ENCODE measurements around the gene ATP13A5.

The ATP13A5 gene

DNA sequence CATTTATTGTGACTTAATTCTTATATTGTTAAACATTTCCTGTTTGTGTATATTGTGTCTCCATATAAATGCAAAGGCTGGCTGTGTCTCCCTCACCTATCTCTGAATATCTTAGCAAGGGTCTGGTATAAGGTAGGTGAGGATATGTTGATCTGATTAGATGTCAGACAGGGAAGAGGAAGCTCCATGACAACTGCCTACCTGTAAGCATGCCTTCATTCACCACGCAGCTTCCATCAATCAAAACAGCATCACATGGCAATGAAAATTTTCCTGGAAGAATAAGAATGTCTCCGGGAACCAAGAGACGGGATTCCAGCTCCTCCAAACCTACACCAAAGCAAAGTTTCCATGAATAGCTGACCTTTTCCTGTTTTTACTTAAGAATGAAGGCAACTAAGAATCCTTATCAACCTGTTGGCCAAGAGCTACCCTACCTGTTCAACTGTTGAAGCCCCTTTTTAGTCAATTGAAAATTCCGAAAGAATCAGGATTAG is 34.8 kb downstream of the ATP13A5 start:
- TF ChIP-seq, protein P1, sequence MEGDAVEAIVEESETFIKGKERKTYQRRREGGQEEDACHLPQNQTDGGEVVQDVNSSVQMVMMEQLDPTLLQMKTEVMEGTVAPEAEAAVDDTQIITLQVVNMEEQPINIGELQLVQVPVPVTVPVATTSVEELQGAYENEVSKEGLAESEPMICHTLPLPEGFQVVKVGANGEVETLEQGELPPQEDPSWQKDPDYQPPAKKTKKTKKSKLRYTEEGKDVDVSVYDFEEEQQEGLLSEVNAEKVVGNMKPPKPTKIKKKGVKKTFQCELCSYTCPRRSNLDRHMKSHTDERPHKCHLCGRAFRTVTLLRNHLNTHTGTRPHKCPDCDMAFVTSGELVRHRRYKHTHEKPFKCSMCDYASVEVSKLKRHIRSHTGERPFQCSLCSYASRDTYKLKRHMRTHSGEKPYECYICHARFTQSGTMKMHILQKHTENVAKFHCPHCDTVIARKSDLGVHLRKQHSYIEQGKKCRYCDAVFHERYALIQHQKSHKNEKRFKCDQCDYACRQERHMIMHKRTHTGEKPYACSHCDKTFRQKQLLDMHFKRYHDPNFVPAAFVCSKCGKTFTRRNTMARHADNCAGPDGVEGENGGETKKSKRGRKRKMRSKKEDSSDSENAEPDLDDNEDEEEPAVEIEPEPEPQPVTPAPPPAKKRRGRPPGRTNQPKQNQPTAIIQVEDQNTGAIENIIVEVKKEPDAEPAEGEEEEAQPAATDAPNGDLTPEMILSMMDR (IDR thresholded peaks at IDR 0.05; ENCODE audit: low read depth, low read length) = no peak
- in situ Hi-C loops (cut with HindIII; ENCODE audit: low sequenced_read_pairs) = no loop called here
- DNase-seq (ENCODE audit: low read depth, low spot score) = no peak
- no peak overlapping the region for H3K4me3 ChIP-seq (ENCODE audit: low read depth, low read length)

DNA sequence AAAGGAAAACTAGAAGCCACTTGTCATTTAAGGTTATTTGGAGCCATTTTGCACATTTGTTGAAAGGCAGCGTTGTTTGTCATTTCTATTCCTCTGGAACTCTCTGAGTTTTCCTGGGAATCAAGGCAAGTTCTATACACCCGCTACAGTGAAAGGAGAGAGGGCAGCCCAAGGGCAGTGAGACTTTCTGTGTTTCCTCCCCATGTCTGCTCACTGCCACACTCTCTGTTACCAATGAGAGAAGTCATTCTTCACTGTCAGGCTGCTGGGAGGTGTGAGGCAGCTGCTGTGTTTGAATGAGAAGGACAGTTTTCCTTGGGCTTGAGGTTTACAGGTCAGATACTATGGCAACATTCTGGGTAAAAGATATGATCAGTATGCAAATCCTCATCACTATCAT is 36.0 kb downstream of the ATP13A5 start:
- in situ Hi-C loops (cut with HindIII; ENCODE audit: low sequenced_read_pairs) = no loop called here
- H3K4me3 ChIP-seq (ENCODE audit: low read depth, low read length) = no peak overlapping the region
- TF ChIP-seq, protein P1 (IDR thresholded peaks at IDR 0.05; ENCODE audit: low read depth, low read length) = no peak
- DNase-seq (ENCODE audit: low read depth, low spot score) = no peak

DNA sequence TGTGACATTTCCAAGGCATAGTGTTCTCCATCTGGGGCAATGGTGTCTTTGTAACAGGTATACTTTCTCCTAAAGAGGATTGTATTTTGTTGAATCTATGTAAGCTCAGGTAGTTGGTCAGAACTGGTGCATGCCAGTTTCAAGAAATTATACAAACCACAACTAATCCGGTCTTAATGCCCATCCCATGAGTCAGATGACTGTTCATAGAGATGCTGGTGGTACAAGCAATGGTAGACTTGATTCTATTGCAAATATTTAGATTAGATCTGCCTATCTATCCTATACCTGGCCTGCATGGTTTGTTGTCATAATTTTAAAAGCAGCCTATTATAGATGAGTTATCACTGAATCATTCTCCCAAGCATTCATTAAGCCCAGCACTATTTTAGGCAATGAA is 43.5 kb downstream of the ATP13A5 start:
- TF ChIP-seq, protein P1 (IDR thresholded peaks at IDR 0.05; ENCODE audit: low read depth, low read length) = no peak
- no peak overlapping the region for H3K4me3 ChIP-seq (ENCODE audit: low read depth, low read length)
- in situ Hi-C loops (cut with HindIII; ENCODE audit: low sequenced_read_pairs) = no loop called here
- no peak for DNase-seq (ENCODE audit: low read depth, low spot score)

DNA sequence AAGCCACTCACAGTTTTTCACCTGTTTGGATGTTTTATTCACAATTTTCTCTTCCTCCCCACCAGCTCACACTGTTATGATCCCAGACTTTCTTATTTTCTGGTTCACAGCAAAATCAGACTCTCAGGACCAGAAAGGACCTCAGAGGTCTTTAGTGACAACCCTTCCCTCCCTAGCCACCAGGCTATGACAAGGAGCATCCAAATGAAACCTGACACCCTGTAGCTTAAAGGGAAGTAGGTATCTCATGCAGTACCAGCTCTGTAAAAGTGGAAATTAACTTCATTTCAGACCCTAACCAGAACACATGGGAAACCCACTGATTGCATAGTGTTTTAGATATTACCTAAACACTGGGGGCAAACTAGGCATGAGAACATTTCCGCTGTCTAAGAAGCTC is 45.3 kb downstream of the ATP13A5 start:
- DNase-seq (ENCODE audit: low read depth, low spot score) = no peak
- H3K4me3 ChIP-seq (ENCODE audit: low read depth, low read length) = no peak overlapping the region
- TF ChIP-seq, protein P1 (IDR thresholded peaks at IDR 0.05; ENCODE audit: low read depth, low read length) = no peak
- in situ Hi-C loops (cut with HindIII; ENCODE audit: low sequenced_read_pairs) = no loop called here

DNA sequence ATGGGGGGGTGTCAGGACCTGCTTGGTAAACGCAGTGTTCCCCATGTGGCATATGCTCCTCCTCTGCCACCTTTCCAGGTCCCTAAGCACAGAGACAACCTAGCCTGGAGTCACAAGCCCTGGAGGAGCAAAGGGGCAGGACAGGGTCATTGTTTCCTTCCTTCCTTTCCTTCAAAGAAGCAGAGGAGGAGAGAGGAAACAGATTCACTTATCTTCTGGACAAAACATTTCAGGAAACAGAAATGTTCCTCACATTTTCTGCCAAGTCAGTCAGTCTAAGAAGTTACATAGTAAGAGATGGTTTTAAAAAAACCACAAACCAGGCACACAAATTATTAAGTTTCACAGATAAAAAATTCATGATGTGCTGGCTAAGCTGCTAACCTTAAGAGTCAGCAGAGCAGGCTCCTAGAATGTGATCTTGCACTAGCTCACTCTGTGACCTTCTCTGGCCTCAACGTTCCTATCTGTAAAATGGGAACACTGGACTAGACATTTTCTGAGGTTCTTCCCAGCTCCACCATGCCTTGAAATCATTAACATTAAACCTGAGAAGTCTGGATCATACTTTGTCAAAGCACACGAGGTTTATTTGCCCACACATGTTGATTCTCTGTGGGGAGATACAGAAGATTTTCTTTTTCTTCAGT is 47.9 kb downstream of the ATP13A5 start:
- no peak for DNase-seq (ENCODE audit: low read depth, low spot score)
- in situ Hi-C loops (cut with HindIII; ENCODE audit: low sequenced_read_pairs) = no loop called here
- no peak overlapping the region for H3K4me3 ChIP-seq (ENCODE audit: low read depth, low read length)
- TF ChIP-seq, protein P1 (IDR thresholded peaks at IDR 0.05; ENCODE audit: low read depth, low read length) = no peak

DNA sequence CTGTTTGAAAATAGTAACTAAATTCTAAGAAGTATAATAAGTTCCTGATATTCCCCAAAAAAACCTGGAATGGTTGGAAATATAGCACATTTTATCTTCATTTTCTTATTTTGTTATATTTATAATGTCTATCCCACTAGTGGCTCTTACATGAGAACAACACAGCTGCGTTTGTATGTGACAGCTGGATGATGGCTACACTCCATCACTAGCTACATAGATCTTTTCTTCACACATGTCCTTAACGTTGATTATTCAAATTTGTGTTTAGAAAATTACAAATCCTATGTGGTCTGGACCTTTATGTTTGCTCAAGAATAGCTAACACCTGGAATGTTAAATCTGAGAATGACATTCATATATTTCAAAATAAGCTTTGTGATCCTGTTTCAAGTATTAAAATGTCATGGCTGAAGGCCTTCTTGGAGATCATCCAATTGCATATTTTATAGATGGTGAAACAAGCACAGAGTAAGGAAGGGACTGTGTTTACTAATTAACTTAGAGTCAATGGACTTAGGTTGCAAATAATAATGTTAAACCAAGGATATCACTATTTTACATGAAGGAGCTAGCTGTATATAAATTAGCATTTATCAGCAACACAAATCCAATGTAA is 60.8 kb downstream of the ATP13A5 start:
- in situ Hi-C loops (cut with HindIII; ENCODE audit: low sequenced_read_pairs) = no loop called here
- TF ChIP-seq, protein P1 (IDR thresholded peaks at IDR 0.05; ENCODE audit: low read depth, low read length) = no peak

More for the DNA sequence above, 60.8 kb downstream of the ATP13A5 start:
- DNase-seq (ENCODE audit: low read depth, low spot score) = no peak
- H3K4me3 ChIP-seq (ENCODE audit: low read depth, low read length) = no peak overlapping the region
